Right cardiac atrium (tissue), 5 donors: ENCODE results near the gene FRMD1. TPM values are rescaled to one million over a fixed set of nuclear protein-coding genes. Genes with fewer than 3 reads are reported as not detected.

Experiments used
- ATAC-seq, 2 donors: fragments of 200-7000 bp; cut with Tn5 transposase; one replicate each; pipeline versions ENCODE4 v1.8.0 to v1.9.1; 2020; ENCODE audit warnings: moderate library complexity in 2 of 2, mild to moderate bottlenecking in 1 of 2
- DNase-seq, 3 donors: peaks; one replicate each; pipeline ENCODE4 v3.0.0-alpha.2; 2020
- H3K27ac ChIP-seq: one replicate; pipeline ENCODE4 v1.5.1; 2013; ENCODE audit warnings: mild to moderate bottlenecking, low read length, control low read depth, moderate library complexity
- H3K27me3 ChIP-seq: one replicate; pipeline ENCODE4 v1.6.1; 2013; ENCODE audit not compliant: control insufficient read depth, insufficient read depth
- H3K4me1 ChIP-seq: one replicate; pipeline ENCODE4 v1.6.1; 2013; ENCODE audit warnings: low read length; ENCODE audit not compliant: control insufficient read depth, insufficient read depth
- H3K4me3 ChIP-seq: one replicate; pipeline ENCODE4 v1.5.1; 2013; ENCODE audit warnings: low read length, control low read depth
- H3K9me3 ChIP-seq: one replicate; pipeline ENCODE4 v1.6.1; 2013; ENCODE audit warnings: low read length; ENCODE audit not compliant: control insufficient read depth
- WGBS: extraction: QIAGEN DNeasy Blood & Tissue Kit; methylation state at CpG from one replicate; pipeline ENCODE4 v1.1.7; 2013; 5-methylcytosine and 5-hydroxymethylcytosine counted together
- intact Hi-C, 4 donors: fragments of 100-400 bp; cut with DNase I; formaldehyde crosslinking; loops; one replicate each; pipeline versions ENCODE4 v1.11.0 to v1.14.0; 2022 to 2023
- polyA plus RNA-seq: library from polyadenylated mRNA; stranded (reverse); fragments of 200-250 nt; gene quantifications from one replicate; pipeline ENCODE4 v1.2.3, GENCODE V29; 2013
- total RNA-seq, 4 donors: library from RNA; stranded (reverse); fragmentation: NEBNext Ultra II Directional; extraction: Animal tissue kit (Norgen Biotek cat#: 25700); gene quantifications; one replicate each; pipeline ENCODE4 v1.2.1, GENCODE V29; 2021
- donor health status: healthy with polysubstance abuse.
- donor health status: DM: no; HTN: yes; CAD: no.
- donor health status: DM: no; HTN: no; CAD: no.
- donor health status: DM: no; HTN: yes; CAD: no; lungs with severe emphysema.
- donor health status: DM: yes; HTN: yes; CAD: no.

The FRMD1 gene
- total and polyA plus RNA-seq, 5 donors: 0.07 to 0.31 TPM; not detected in 3

DNA sequence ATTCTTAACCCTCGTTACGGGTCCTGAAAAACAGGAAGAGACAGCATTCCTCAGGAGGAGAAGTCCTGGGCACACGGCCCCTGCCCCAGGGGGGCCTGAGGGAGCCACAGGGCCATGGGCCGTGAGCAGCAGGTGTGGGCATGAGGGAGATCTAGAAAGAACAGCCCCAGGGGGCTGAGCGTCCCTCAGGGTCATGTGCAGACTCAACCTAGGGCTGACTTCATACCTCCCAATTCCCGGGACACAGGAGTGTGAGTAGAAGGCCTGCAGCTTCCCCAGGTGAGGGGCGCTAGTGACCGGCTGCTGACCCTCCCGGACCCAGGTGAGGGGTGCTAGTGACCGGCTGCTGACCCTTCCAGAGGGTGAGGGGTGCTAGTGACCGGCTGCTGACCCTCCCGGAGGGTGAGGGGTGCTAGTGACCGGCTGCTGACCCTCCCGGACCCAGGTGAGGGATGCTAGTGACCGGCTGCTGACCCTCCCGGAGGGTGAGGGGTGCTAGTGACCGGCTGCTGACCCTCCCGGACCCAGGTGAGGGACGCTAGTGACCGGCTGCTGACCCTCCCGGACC is 35.1 kb downstream of the FRMD1 start:
- H3K27me3 ChIP-seq: no peaks in the 10 kb centered on the region
- no peaks in the 10 kb centered on the region for H3K9me3 ChIP-seq
- DNase-seq: peak in 1 of 3 donors; percentile 23
- 93% methylated on average over 21 of the region's 21 CpGs for WGBS
- H3K4me1 ChIP-seq: no peaks in the 10 kb centered on the region
- no peak for ATAC-seq
- H3K27ac ChIP-seq: no peak overlapping the region
- intact Hi-C loops: no loop called here
- H3K4me3 ChIP-seq: no peak overlapping the region

DNA sequence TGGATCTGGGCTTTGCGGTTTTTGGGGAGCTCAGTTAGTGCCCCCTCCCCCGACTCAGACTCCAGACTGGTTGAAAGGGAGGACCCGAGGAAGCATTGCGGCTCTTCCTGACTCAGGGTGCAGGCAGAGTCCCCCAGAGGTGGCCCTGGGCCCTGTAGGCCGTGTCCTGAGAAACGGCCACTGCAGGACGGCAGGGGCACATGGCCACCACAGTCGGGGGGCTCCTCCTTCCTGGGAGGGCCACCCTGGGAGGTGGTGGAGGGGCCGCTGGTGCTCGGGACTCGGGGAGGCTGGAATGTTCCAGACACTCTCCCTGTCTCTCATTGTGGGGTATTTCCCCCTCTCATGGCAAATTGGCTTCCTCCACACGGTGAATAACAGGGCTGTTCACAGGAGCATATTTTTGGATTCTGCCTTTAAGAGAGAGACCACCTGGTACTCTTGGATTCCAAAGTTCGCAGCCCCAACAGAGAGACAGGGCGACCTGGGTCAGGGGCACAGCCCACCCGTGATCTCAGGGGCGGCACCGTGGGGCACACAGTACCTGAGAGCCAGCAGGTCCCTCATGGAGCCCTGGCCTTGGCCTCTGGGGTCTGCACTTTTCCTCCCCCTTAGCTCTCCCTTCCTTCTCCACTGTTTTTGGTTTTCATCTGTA is 35.7 kb downstream of the FRMD1 start:
- intact Hi-C loops: no loop called here
- DNase-seq: peak in 1 of 3 donors; percentile 39
- 91% methylated on average over 17 of the region's 17 CpGs for WGBS
- Histone ChIP-seq H3K4me1 (no peaks in the 10 kb centered on the region), H3K9me3 (no peaks in the 10 kb centered on the region), H3K4me3 (no peak overlapping the region), H3K27ac (no peak overlapping the region), H3K27me3 (no peaks in the 10 kb centered on the region)
- no peak for ATAC-seq

DNA sequence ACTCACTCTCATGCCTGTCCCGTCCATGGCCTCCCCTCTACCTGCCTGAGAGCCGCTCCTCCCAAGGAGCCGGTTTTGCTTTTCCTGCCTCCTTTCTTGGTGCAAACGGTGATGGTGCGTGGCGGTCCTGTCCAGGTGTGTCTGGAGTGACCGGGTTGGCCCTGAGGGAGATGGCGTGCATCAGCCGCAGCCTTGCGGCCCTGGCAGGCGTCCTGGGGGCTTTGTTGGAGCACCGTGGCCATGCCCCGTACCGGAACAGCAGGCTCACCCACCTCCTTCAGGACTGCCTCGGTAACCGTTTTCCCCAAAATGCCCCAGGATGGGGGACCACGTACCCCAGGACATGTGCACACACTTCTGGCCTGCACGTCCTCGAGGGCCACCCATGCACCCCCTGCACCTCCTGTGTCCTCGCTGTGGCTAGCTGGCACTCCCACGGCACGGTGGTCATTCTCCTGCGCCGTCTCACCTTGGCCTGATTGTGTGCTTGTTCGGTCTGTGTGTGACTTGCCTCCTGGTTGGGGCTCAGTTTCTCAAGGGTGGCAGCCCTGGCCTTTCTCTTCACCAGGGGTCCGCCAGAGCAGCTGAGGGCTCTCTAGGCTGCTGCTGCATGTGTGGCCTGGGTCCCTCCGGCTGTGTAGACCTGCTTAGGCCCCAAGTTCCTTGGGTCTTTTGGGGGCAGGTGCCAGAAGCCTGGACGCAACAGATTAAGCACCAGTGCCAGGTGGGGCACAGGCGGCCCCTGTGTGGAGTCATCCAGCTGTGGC is 36.4 kb downstream of the FRMD1 start:
- H3K4me3 ChIP-seq: no peak overlapping the region
- H3K27ac ChIP-seq: no peak overlapping the region
- H3K4me1 ChIP-seq: no peaks in the 10 kb centered on the region
- intact Hi-C loops: no loop called here
- 96% methylated on average over 29 of the region's 29 CpGs for WGBS
- peak in 1 of 3 donors; percentile 19 for DNase-seq
- ATAC-seq: peak in 1 of 2 donors; percentile 10
- H3K9me3 ChIP-seq: no peaks in the 10 kb centered on the region
- H3K27me3 ChIP-seq: no peaks in the 10 kb centered on the region

DNA sequence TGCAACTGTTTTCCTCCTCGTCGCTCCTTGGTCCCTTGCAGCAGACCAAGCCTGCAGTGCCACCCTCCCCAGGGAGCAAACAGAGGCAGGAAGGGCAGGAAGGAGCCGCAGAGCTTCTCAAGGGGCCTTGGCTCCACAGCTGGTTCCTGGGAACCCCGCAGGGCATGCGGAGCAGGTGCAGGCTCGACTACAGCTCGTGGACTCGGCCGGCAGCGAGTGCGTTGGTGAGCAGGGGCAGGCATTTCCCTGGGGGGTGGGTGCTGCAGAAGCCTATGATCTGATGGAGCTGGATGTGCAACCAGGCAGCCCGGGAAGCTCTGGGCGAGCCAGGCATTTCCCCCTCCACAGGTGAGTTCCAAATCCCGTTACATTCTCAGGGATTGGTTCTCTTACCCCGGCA is 37.1 kb downstream of the FRMD1 start:
- no peaks in the 10 kb centered on the region for H3K9me3 ChIP-seq
- intact Hi-C loops: no loop called here
- 84% methylated on average over 15 of the region's 15 CpGs for WGBS
- no peak overlapping the region for H3K4me3 ChIP-seq
- DNase-seq: peak in 2 of 3 donors; percentile 35 to 40
- H3K4me1 ChIP-seq: no peaks in the 10 kb centered on the region
- no peak for ATAC-seq
- no peak overlapping the region for H3K27ac ChIP-seq
- H3K27me3 ChIP-seq: no peaks in the 10 kb centered on the region

DNA sequence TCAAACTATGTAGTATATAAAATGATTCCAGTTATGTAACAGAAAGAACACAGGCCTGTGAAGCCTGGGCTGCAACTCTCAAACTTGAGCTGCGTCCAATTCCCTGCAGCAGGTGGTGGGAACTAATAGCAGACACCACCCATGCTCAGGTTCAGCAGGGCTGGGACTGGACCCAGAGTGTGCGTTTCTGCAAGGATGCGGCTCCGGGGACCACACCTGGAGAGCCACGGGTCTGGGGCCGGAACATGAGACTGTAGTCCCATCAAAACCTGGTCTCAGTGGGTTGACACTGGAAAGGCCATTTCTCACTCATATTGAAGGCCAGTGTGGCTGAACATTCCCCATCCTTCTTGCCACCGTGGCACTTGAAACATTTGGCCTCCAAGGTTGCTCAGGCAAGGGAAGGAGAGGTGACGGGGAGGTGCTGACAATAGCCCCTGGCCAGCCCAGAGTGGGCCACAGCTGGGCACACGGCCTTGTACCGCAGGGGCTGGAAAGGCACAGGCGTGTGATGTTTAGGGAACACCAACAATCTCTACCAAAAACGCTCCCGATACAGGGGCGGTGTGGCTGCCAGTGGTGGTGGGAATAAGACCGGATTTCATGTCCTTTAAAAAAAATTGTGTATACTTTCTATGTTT is 38.0 kb downstream of the FRMD1 start:
- WGBS: 92% methylated on average over 15 of the region's 15 CpGs
- ATAC-seq (no peak), DNase-seq (peak in 1 of 3 donors; percentile 25)
- H3K9me3 ChIP-seq: no peaks in the 10 kb centered on the region
- no peak overlapping the region for H3K27ac ChIP-seq
- no peaks in the 10 kb centered on the region for H3K4me1 ChIP-seq
- intact Hi-C loops: no loop called here
- no peak overlapping the region for H3K4me3 ChIP-seq
- H3K27me3 ChIP-seq: no peaks in the 10 kb centered on the region

DNA sequence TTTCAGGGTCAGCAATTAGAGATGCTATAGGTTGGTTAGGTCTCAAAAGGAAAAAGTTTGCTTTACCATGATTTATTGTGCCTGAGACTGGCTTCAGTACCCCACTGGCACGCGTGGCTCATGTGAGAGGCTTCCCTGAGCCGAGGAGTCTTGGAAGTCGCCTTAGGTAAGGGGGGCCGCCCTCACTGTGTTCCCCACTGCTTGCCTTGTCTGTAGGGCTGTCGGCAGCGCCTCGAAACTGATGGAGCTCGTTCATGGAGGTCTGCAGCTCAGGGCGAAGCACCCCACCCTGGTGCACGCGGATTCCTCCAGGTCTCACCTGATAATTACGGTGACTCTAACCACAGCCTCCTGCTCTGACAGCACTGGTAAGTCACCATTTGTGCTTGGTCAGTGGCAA is 39.2 kb downstream of the FRMD1 start:
- no peak overlapping the region for H3K4me3 ChIP-seq
- WGBS: 87% methylated on average over 13 of the region's 13 CpGs
- intact Hi-C loops: loop anchor here in 1 of 4 donors (10.0 kb wide), 1 partner anchor 105 kb away; no protein-coding TSS in a partner anchor
- no peaks in the 10 kb centered on the region for H3K27me3 ChIP-seq
- ATAC-seq (no peak), DNase-seq (peak in 2 of 3 donors; percentile 35 to 56)
- no peaks in the 10 kb centered on the region for H3K4me1 ChIP-seq
- no peak overlapping the region for H3K27ac ChIP-seq
- no peaks in the 10 kb centered on the region for H3K9me3 ChIP-seq

DNA sequence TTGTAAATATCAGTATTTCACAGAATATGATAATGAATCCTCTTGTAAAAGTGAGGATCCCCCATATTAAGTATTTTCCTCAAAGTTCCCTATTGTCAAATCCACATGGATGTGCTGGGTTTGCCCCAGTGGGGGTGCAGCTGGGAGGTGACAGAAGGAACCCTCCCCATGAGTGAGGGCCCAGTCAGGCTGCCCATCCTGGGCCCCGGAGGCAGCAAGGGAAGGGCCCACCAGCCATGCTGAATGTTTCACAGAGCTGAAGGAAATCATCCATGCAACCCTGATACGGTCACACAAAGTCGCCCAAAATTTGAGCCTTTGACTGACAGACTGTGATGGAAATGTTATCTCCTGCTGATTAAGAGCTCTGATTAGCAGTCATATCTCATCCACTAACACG is 39.7 kb downstream of the FRMD1 start:
- Histone ChIP-seq H3K27ac (no peak overlapping the region), H3K4me3 (no peak overlapping the region), H3K9me3 (no peaks in the 10 kb centered on the region), H3K4me1 (no peaks in the 10 kb centered on the region), H3K27me3 (no peaks in the 10 kb centered on the region)
- intact Hi-C loops: loop anchor here in 1 of 4 donors (10.0 kb wide), 1 partner anchor 104 kb away; no protein-coding TSS in a partner anchor
- DNase-seq (no peak), ATAC-seq (no peak)
- 90% methylated on average over 4 of the region's 4 CpGs for WGBS

DNA sequence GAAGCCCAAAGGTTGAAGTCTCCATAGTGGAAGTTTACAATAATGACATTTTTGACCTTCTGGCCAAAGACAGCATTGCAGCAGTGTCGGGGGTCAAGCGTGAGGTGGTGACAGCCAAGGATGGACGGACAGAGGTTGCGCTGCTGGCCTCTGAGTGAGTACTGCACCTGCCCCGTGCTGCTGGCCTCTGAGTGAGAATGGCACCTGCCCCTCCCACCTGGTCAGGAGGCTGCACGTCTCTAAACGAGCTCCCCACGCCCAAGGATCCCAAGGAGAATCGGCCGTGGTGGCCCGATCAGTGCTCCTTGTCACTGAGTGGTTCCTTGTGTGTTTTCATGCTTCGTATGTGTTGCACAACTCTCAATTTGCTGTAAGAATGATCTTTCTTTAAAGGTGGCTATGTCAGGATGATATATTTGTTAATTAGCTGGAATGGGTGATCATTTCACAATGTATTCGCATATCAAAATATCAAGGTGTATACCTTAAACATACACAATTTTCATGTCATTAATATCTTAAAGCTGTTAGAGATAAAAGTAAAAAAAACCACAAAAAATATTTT is 40.4 kb downstream of the FRMD1 start:
- WGBS: 96% methylated on average over 13 of the region's 13 CpGs
- DNase-seq: peak in 2 of 3 donors; percentile 30 to 41
- Histone ChIP-seq H3K27ac (no peak overlapping the region), H3K9me3 (no peaks in the 10 kb centered on the region), H3K27me3 (no peaks in the 10 kb centered on the region), H3K4me3 (no peak overlapping the region), H3K4me1 (no peaks in the 10 kb centered on the region)
- ATAC-seq: no peak
- intact Hi-C loops: loop anchor here in 1 of 4 donors (10.0 kb wide), 1 partner anchor 104 kb away; no protein-coding TSS in a partner anchor

DNA sequence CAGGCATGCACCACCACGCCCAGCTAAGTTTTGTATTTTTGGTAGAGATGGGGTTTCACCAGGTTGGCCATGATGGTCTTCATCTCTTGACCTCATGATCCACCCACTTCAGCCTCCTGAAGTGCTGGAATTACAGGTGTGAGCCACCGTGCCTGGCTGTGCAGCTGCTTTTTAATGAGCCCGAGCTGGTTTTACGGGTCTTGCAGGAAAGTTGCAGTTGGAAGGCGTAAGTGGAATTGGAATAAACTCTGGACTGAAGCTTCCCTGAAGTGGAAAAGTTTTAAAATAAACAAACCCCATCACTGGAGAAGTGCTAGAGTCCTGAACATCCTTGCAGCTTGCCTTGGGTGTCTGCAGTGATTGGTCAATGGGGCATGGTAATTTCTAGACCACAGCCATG is 41.2 kb downstream of the FRMD1 start:
- Histone ChIP-seq H3K4me3 (no peak overlapping the region), H3K27ac (no peak overlapping the region), H3K9me3 (no peaks in the 10 kb centered on the region), H3K27me3 (no peaks in the 10 kb centered on the region), H3K4me1 (no peaks in the 10 kb centered on the region)
- intact Hi-C loops: loop anchor here in 1 of 4 donors (10.0 kb wide), 1 partner anchor 103 kb away; no protein-coding TSS in a partner anchor
- WGBS: 91% methylated on average over 5 of the region's 5 CpGs
- ATAC-seq: no peak
- DNase-seq: no peak

DNA sequence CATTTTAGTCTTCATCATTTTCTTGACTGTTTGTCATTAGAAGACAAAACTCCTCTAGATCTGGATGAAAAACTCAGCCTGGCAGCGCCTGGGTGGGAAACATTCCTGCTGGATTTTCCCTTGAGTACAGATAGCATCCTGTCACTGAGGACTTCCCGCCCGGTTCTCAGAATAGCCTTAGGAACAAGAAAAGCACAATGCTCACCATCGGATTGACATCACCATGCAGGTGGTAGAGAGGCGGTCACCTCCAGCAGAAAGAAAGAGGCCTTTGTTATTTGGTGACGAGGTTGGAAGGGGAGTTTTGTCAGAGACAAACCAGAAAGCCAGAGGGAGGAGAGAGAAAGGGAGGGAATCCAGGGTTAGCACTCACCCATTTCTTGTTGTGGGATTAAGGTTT is 41.8 kb downstream of the FRMD1 start:
- Histone ChIP-seq H3K27me3 (no peaks in the 10 kb centered on the region), H3K9me3 (no peaks in the 10 kb centered on the region), H3K4me3 (no peak overlapping the region), H3K27ac (no peak overlapping the region), H3K4me1 (no peaks in the 10 kb centered on the region)
- no peak for ATAC-seq
- DNase-seq: peak in 1 of 3 donors; percentile 36
- intact Hi-C loops: loop anchor here in 1 of 4 donors (10.0 kb wide), 1 partner anchor 102 kb away; no protein-coding TSS in a partner anchor
- WGBS: 51% methylated on average over 6 of the region's 6 CpGs
